NOMO-1 treated with DMSO at 0.1 percent for 48 hours (cell line): ENCODE results near the gene SLC26A4.
A peak's percentile ranks its signal among the peaks of the same experiment; 100 is the strongest.

Source experiments
- DNase-seq: peaks from one replicate; lab custom pipeline; 2025; ENCODE audit not compliant: unreplicated experiment; lab: John Stamatoyannopoulos, UW

SLC26A4 gene

DNA sequence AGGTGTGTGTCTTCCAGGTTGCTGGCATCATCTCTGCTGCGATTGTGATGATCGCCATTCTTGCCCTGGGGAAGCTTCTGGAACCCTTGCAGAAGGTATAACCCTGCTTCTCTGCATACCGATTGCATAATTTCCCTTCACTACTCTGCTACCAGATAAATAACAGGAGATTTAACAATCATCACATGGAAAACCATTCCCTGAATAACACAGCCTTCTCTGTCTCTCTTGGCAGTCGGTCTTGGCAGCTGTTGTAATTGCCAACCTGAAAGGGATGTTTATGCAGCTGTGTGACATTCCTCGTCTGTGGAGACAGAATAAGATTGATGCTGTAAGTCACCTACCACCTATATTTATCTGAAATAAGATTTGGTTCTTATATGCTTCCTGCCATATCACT lies 33.8 kb downstream of the SLC26A4 start:
- DNase-seq, result no peak

DNA sequence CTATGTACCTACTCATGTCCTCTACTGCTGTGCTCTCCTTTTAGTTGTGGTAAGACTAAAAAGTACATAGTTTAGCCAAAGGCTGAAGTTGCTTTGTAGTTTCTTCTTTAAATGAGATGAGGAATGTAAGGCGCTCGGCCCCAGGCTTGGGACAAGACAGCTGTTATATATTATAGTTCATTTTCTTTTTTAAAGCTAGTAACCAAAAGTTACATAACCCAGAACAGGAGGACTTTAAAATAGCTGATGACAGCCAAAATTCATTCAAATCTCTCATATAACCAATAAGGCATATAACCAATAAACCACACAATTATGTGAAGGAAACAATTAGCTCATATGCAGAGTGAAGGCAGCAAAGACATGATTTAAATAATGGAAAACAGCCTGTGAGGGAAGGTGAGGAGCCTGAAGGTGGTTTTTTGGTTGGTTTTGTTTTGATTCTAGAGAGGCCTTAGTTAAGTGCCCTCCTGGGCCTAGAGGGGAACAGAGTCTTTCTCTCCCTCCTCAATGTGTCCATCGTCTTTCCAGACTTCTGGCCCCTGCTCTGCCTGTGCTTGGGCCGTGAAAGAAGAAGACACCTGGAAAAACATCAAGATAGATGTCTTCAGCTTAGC lies 35.8 kb downstream of the SLC26A4 start:
- no peak for DNase-seq

DNA sequence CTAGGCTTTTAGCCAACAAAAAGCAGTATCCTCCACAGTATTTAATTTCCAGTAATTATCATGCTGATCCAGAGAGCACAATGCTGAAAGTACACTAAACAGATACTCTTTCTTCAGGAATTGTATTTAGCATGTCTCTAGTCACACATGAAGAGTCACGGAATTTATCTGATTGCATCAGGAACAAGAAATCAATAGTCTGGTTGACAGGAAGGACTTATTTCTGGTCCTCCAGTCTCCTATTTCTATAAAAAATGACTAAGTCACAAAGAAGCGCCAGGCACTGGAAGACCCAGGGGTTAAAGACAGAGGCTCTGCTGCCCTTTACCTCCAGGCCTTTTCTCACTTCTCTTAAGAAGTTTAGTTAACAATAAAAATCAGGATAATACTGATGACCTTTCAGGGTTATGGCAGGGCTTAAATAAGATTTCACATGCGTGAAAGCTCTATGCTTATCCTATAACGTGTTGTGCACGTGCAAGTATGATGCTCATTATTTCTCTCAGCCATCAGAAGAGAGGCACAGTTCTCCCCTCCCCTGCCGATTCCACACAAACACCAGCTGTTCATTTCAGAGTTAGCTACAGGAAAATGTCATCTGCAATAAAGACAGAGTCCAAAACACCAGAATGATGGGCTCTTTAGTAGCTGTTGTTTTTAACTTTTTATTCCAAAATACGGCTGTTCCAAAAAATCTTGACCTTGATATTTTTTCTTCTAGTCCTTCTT lies 36.9 kb downstream of the SLC26A4 start:
- DNase-seq, result no peak

GRCh38 chr7:107700570-107700969 lies 39.9 kb downstream of the SLC26A4 start:
- no peak for DNase-seq

DNA sequence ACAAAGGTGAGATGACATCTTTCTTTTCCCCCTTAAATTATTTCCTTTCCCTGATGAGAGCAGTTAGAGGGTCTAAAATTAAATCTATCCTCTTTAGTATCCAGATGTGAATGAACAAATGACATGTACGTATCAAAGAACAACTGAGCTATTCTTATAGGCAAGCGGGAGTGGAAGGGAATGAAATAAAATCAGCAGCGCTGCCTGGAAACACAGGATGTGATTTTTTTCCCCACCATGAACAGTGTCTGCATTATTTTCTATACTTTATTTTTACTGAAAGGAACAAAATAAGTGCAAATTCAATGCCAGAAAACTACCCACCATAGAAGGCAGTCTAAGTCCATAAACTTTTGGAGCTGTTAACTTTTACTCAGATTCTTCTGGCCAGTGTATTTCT lies 40.6 kb downstream of the SLC26A4 start:
- DNase-seq, result no peak

DNA sequence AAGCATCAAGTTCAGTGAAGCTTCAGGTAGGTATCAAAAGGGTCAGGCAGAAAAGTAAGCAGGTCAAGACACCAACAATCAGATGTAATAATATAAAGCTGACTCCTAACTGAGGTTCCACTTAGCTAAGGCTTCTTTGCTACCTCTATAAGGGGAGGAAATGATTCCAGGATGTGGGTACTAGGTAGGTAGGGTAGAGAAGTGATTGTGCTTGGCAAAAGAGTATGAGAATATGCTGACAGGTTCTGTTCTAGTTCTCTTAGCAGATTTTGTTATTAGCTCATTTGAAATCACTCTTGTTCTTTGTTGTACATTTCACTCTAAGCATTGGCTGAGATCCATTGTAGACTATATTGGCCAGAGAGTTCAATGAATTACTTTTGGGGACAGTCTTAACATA lies 42.6 kb downstream of the SLC26A4 start:
- DNase-seq, result no peak

DNA sequence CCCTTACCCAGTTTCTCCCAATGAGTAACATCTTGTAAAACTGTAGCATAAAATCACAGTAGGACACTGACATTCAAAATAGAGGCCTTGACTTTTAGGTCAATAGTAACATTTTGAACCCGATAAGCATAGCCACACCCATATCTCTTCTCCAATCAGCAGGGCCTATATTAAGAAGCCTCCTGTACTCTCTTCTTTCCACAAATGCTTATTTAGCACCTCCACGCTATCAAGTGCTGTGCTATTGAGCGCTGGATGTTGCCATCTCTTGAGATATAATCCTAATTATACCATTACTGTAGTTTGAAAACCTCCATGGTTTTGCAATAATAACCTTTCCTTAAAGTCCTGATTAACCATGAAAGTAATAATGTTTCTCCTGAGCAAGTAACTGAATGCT lies 43.2 kb downstream of the SLC26A4 start:
- DNase-seq, result no peak

DNA sequence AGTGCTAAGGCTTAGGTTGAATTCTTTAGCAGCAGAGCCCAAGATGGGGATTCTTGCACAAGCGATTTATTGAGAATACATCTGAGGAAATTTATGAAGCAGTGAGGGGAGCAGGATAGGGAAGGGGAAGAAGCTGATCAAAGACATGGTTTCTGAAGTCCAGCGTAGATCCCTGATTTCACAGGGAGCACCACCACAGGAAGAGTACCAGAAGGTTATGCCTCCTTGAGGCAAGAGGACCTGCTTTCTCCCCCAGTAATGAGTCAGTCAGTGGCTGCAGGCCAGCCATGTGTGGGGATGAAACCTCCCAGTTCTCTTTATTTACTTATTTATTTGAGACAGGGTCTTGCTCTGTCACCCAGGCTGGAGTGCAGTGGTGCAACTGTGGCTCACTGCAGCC lies 48.3 kb downstream of the SLC26A4 start:
- DNase-seq, result no peak

DNA sequence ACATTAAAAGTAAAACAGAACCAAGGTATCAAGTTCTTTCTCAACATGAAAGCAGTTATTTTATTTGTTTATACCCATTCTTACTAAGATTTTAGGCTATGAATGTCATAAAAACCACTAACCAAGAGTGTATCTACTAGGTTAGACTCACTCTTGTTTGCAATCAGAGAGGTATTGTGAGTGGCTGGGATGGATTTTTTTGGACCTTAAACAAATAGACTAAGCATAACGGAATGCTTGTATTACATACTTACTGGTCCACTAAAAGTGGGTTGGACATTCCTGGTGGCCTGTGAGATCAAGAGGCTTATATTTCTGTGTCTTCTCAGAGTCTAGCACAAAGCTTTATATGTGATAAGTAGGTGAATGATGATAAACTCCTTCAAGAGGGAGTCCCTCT lies 50.7 kb downstream of the SLC26A4 start:
- DNase-seq, result no peak

GRCh38 chr7:107712025-107712424 lies 51.4 kb downstream of the SLC26A4 start:
- no peak for DNase-seq

GRCh38 chr7:107712896-107713295 lies 52.3 kb downstream of the SLC26A4 start:
- no peak for DNase-seq

DNA sequence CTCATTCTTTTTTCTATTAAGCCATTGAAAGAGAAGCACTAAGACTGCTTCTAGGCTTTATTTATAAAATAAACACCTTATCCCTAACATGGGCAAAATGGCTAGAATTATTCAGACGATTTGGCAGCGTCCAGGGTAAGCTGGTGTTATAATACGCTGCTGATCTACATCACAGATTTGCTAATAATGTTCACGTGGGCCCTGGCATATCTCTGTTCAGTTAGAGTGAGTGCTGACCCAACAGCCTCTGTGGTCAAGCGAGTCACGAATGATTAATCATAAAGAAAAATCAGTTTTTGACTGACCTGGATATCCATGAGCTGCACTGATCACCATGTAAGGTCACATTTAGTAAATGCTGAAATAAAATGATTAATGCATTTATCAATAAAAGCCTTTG lies 54.9 kb downstream of the SLC26A4 start:
- no peak for DNase-seq

DNA sequence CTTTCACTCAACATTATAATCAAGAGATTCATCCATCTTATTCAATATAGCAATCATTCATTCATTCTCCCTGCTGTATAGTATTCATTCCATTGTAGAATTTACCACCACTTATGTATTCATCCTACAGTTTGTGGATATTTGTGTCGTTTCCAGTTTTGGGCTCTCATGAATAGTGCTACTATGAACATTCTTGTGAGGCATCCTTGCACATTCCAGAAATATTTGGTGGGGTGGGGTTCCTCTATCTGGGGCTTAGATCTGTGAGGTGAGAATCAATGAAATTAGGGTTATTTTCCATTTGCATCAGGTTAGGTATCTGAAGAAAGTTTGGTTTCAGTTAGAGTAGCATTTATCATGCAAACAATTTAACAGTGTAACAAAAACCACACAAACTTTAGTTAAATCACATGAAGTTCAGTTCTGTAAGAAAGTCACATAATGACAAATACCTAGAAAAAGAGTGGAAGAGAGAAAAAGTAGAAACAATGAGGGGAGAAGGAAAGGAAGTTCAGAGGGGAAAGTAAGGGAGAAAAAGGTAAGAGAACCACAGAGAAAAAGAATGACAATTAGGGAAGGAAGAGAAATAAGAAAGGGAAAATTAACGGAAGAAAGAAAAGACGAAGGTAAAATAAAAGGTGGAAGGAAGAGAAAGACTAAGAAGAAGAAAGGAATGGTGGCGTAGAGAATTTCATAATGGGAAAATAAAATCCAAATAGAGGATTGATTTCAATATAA lies 58.0 kb downstream of the SLC26A4 start:
- DNase-seq, result no peak

DNA sequence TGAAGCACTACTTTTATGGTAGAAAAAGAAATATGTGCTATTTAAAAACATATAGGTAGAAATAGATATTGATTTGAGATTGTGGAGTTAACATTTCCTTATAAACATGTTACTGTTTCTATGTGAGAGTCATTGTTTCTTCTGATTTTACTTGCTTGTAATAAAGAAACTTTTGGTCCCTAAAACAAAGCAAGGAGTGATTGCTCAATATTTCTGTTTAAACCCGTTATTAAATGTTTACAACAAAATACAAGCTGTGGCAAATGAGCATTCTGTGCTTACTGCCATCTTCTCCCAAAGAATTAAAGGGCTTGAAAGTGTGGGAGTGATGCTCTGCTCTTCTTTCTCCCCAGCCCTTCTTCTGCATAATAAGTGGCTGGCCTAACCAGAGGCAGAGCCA lies 60.7 kb downstream of the SLC26A4 start:
- DNase-seq, result no peak

GRCh38 chr7:107723255-107723654 lies 62.6 kb downstream of the SLC26A4 start:
- no peak for DNase-seq

- DNase-seq, result no peak
Measured at GRCh38 chr7:107725138-107725740, 64.6 kb downstream of the SLC26A4 start.

DNA sequence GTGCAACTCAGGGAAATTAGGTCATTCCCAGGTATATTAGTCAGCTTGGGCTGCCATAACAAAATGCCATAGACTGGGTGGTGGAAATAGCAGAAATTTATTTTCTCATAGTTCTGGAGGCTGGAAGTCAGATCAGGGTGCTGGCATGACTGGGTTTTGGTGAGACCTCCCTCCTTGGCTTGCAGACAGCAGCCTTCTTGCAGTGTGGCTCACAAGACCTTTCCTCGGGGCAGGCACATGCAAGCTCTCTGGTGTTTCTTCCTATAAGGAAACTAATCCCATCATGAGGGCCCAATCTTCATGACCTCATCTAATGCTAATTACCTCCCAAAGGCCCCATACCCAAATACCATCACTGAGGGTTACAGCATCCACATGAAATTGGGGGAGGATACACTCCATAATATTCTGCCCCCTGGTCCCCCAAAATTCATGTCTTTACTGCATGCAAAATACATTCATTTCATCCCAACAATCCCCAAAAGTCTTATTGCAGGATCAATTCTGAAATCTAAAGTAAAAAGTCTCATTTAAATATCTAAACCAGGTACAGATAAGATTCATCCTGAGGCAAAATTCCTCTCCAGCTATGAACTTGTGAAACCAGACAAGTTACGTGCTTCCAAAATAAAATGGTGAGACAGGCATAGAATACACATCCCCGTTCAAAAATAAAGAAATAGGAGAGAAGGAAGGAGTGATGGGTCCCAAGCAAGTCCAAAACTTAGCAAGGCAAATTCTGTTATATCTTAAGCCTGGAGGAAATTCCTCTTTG lies 65.9 kb downstream of the SLC26A4 start:
- no peak for DNase-seq

DNA sequence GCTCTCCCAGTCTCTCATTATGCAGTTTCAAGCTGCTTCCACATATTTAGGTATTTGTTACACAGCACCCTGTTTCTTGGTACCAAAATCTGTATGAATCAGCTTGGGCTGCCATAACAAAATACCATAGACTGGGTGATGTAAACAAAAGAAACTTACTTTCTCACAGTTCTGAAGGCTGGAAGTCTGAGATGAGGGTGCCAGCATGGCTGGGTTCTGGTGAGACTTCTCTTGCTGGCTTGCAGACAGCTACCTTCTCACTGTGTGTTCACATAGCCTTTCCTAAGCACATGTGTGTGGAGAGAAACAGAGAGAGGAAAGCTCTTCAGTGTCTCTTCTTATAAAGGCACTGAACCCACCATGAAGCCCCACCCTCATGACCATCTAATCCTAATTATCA lies 67.6 kb downstream of the SLC26A4 start:
- no peak for DNase-seq

DNA sequence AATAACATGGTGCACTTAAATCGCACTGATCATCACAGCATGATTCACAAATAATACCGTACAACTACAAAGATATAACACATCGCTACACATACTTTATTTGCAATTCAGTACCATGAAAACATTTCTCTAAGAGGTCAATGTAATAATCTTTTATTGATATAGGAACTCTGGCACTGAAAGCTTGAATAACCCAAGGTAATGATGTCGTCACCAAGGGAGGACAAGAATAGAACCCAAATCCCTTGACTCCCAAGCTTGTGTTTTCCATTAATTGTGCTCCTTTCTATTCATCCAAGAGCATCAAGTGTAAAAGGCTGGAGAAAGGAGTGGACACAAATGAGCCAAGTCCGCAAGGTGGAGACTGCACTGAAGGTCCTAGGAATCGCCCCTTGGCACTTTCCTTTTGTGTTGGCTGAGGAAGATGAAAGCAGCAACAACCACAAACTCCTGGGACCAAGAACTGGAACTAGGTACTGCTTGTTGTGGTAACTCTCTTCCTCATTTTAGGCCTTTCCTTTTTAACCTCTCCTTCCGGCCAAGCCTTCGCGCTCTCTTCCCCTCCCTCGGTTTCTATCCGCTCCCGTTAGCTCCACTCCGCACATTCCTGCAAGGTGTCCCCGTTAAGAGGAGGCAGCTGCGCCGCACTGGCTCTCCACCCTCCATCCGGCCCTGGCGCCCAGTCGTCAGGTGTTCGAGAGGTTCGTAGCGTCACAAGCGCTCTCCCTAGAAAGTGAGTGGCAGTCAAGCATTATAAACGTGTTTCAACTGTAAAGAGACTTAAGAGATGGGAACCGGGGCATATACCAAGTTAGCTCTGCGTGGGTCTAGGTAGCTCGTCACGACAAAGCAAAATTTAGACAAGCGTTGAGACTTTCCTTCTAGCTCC lies 82.3 kb downstream of the SLC26A4 start:
- peak; percentile 73 for DNase-seq
